Measurements from ENCODE around the gene DUSP22.

DUSP22 gene

GRCh38 chr6:308768-309167, 16.5 kb downstream of the DUSP22 start:
- no peak for DNase-seq (ENCODE audit: low read depth in 1 of 2, low spot score in 1 of 2)

- DNase-seq (ENCODE audit: low read depth in 1 of 2, low spot score in 1 of 2) = no peak
Measured at GRCh38 chr6:309947-310346, 17.7 kb downstream of the DUSP22 start.

- DNase-seq (ENCODE audit: low read depth in 1 of 2, low spot score in 1 of 2) = no peak
Measured at GRCh38 chr6:310671-311070, 18.4 kb downstream of the DUSP22 start.

- no peak for DNase-seq (ENCODE audit: low read depth in 1 of 2, low spot score in 1 of 2)
Measured at GRCh38 chr6:311679-312220, 19.5 kb downstream of the DUSP22 start.

GRCh38 chr6:313087-313486, 20.8 kb downstream of the DUSP22 start:
- DNase-seq (ENCODE audit: low read depth in 1 of 2, low spot score in 1 of 2) = no peak

GRCh38 chr6:313917-314316, 21.6 kb downstream of the DUSP22 start:
- DNase-seq (ENCODE audit: low read depth in 1 of 2, low spot score in 1 of 2) = no peak

- no peak for DNase-seq (ENCODE audit: low read depth in 1 of 2, low spot score in 1 of 2)
Measured at GRCh38 chr6:314377-314776, 22.1 kb downstream of the DUSP22 start.

GRCh38 chr6:315226-315625, 22.9 kb downstream of the DUSP22 start:
- DNase-seq (ENCODE audit: low read depth in 1 of 2, low spot score in 1 of 2) = no peak

GRCh38 chr6:315921-316752, 23.9 kb downstream of the DUSP22 start:
- no peak for DNase-seq (ENCODE audit: low read depth in 1 of 2, low spot score in 1 of 2)

GRCh38 chr6:316753-317038, 24.4 kb downstream of the DUSP22 start:
- no peak for DNase-seq (ENCODE audit: low read depth in 1 of 2, low spot score in 1 of 2)

- DNase-seq (ENCODE audit: low read depth in 1 of 2, low spot score in 1 of 2) = no peak
Measured at GRCh38 chr6:317060-317447, 24.8 kb downstream of the DUSP22 start.

- DNase-seq (ENCODE audit: low read depth in 1 of 2, low spot score in 1 of 2) = no peak
Measured at GRCh38 chr6:317448-318144, 25.3 kb downstream of the DUSP22 start.

GRCh38 chr6:318243-318890, 26.1 kb downstream of the DUSP22 start:
- no peak for DNase-seq (ENCODE audit: low read depth in 1 of 2, low spot score in 1 of 2)

GRCh38 chr6:319177-320131, 27.2 kb downstream of the DUSP22 start:
- no peak for DNase-seq (ENCODE audit: low read depth in 1 of 2, low spot score in 1 of 2)

- no peak for DNase-seq (ENCODE audit: low read depth in 1 of 2, low spot score in 1 of 2)
Measured at GRCh38 chr6:320351-321157, 28.3 kb downstream of the DUSP22 start.

GRCh38 chr6:321158-321438, 28.8 kb downstream of the DUSP22 start:
- DNase-seq (ENCODE audit: low read depth in 1 of 2, low spot score in 1 of 2) = no peak

- no peak for DNase-seq (ENCODE audit: low read depth in 1 of 2, low spot score in 1 of 2)
Measured at GRCh38 chr6:321536-322258, 29.4 kb downstream of the DUSP22 start.

GRCh38 chr6:322259-322930, 30.1 kb downstream of the DUSP22 start:
- DNase-seq (ENCODE audit: low read depth in 1 of 2, low spot score in 1 of 2) = no peak

Measured in activated CD4-positive, alpha-beta T cell treated with anti-CD3 and anti-CD28 coated beads, Interleukin-2, amount 50 U/mL, for 24 hours (primary cell).